Immature natural killer cell (primary cell): ENCODE measurements around the gene SRPK3. TPM values are rescaled to one million over a fixed set of nuclear protein-coding genes. Genes with fewer than 3 reads are reported as not detected.
A peak's percentile ranks its signal among the peaks of the same experiment; 100 is the strongest.

Source experiments
- DNase-seq, 3 donors: peaks; one replicate each; pipeline ENCODE4 v3.0.0; 2022; ENCODE audit warnings: mixed read lengths in 1 of 3
- H3K27ac Mint-ChIP-seq, 6 donors: one replicate each; pipeline ENCODE4 v1.8.0; 2020; ENCODE audit warnings: mixed read lengths in 6 of 6, mild to moderate bottlenecking in 5 of 6, inconsistent platforms in 4 of 6, moderate library complexity in 3 of 6
- H3K27me3 Mint-ChIP-seq, 3 donors: one replicate each; pipeline ENCODE4 v1.8.0; 2020 to 2021; ENCODE audit warnings: low read depth in 3 of 3, mild to moderate bottlenecking in 3 of 3, mixed read lengths in 3 of 3, moderate library complexity in 3 of 3, inconsistent platforms in 1 of 3
- H3K36me3 Mint-ChIP-seq, 3 donors: one replicate each; pipeline ENCODE4 v1.8.0; 2020; ENCODE audit warnings: mixed read lengths in 3 of 3, inconsistent platforms in 2 of 3, mild to moderate bottlenecking in 2 of 3
- H3K4me1 Mint-ChIP-seq, 2 donors: one replicate each; pipeline ENCODE4 v1.8.0; 2020; ENCODE audit warnings: inconsistent platforms in 2 of 2, mild to moderate bottlenecking in 2 of 2, mixed read lengths in 2 of 2, moderate library complexity in 1 of 2
- H3K4me3 Mint-ChIP-seq, 5 donors: one replicate each; pipeline ENCODE4 v1.8.0; 2020; ENCODE audit warnings: mild to moderate bottlenecking in 5 of 5, mixed read lengths in 5 of 5, inconsistent platforms in 3 of 5, moderate library complexity in 3 of 5
- H3K9me3 Mint-ChIP-seq, 6 donors: one replicate each; pipeline ENCODE4 v1.8.0; 2020; ENCODE audit warnings: mild to moderate bottlenecking in 6 of 6, mixed read lengths in 6 of 6, inconsistent platforms in 4 of 6, moderate library complexity in 3 of 6
- polyA plus RNA-seq, 3 donors: library from polyadenylated mRNA; unstranded; fragments of 300-500 nt; fragmentation: Illumina TruSeq; gene quantifications; one replicate each; pipeline ENCODE4 v1.2.3, GENCODE V29; 2021

Gene SRPK3
- polyA plus RNA-seq, 3 donors from 2014 or later: not detected

DNA sequence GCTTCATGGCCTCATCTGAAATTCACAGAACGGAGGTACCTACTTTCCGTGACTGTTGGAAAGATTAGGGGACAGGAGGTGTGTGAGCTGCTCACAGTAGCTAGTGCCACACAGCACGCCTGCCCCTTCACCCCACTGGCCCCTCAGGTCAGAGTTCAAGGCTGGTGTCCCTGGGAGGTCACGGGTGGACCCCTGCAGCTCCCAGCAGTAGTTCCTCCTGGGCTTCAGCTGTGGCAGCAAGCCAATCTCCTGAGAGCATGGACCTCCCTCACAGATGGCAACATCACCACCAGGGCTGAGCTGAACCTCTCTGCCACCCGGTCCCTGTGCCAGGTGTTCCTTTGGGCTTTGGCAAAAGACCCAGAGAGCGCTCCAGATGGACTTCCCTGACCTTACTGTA, 11.5 kb downstream of the SRPK3 start:
- H3K36me3 Mint-ChIP-seq: no peaks in the 10 kb centered on the region
- H3K27me3 Mint-ChIP-seq: peaks cover 4 to 9% (median 7%) of the 10 kb centered on the region in 3 donors
- no peak overlapping the region for H3K27ac Mint-ChIP-seq
- peak overlapping the region in 3 of 5 donors; percentile 87 to 92 (median 89) for H3K4me3 Mint-ChIP-seq
- no peaks in the 10 kb centered on the region for H3K9me3 Mint-ChIP-seq
- no peak for DNase-seq
- peaks cover 22 to 28% of the 10 kb centered on the region in 2 donors for H3K4me1 Mint-ChIP-seq

DNA sequence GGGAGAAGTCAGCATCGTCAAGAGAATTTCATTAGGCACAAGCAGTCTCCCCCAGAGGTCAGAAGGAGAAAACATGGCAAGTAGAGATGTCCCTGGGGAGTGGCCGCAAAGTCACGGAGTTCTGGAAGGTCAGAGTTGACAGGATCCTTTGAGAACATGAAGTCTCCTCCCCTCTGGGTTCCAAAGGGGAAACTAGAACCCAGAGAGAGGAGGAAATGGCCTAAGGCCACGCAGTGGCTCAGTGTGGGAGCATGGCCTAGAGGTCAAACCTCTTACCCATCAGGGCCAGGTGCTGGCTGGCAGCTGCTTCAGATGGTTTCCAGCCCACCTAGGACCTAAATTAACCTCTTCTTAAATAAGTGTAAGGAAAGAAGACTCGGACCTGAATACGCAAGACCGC, 12.4 kb downstream of the SRPK3 start:
- Mint-ChIP-seq H3K4me3 (peak overlapping the region; percentile 87 to 92 (median 89)), H3K27ac (peak overlapping the region; percentile 44 to 94 (median 84)), H3K9me3 (no peaks in the 10 kb centered on the region), H3K4me1 (peaks cover 22 to 28% of the 10 kb centered on the region in 2 donors), H3K36me3 (no peaks in the 10 kb centered on the region), H3K27me3 (peaks cover 4 to 9% (median 7%) of the 10 kb centered on the region in 3 donors)
- no peak for DNase-seq

DNA sequence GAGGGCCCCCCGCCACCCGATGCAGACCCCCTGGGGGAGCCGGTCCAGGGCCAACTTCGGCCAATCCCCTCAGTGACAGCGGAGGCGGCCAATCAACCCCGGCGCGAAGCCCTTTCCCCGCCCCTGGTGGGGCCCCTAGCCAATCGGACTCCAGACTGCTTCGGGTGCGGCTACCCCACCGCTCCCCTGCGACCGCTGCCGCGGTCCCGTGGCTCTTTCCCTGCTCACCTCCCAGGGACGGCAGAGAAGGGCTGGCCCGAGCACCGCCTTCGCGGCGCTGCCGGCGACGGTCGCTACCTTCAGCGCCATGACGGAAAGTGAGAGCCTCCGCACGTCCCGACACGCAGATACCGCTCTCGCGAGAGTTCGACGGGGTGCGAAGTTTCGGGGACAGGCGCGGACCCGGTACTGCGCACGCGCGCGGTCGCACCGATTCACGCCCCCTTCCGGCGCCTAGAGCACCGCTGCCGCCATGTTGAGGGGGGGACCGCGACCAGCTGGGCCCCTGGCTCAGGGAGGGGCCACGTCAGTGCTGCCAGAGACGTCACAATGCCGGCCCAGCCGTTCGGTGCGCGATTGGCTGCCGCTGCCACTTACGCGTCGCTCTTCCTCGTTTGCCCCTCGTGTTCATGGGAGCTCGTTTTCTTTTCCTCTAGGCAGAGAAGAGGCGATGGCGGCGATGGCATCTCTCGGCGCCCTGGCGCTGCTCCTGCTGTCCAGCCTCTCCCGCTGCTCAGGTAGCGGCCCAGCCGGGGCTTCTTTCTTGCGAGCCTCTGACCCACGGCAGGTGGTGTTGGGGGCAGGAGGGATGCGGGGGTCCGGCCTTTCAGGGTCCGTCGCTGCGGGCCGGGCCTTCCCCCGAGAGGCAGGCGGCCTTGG, 13.4 kb downstream of the SRPK3 start, which contains the start of the genes IDH3G and SSR4:
IDH3G (minus strand) TSS at position 358 of the 879 bp plus-strand sequence; CDS start at position 309, 49 bp downstream.
SSR4 (plus strand) TSS at position 651 of the 879 bp plus-strand sequence; CDS start at position 671, 20 bp downstream.
- Mint-ChIP-seq H3K9me3 (no peaks in the 10 kb centered on the region), H3K4me1 (peaks cover 22 to 28% of the 10 kb centered on the region in 2 donors), H3K4me3 (peak within 1 kb of the TSS; percentile 87 to 92 (median 89))

DNA sequence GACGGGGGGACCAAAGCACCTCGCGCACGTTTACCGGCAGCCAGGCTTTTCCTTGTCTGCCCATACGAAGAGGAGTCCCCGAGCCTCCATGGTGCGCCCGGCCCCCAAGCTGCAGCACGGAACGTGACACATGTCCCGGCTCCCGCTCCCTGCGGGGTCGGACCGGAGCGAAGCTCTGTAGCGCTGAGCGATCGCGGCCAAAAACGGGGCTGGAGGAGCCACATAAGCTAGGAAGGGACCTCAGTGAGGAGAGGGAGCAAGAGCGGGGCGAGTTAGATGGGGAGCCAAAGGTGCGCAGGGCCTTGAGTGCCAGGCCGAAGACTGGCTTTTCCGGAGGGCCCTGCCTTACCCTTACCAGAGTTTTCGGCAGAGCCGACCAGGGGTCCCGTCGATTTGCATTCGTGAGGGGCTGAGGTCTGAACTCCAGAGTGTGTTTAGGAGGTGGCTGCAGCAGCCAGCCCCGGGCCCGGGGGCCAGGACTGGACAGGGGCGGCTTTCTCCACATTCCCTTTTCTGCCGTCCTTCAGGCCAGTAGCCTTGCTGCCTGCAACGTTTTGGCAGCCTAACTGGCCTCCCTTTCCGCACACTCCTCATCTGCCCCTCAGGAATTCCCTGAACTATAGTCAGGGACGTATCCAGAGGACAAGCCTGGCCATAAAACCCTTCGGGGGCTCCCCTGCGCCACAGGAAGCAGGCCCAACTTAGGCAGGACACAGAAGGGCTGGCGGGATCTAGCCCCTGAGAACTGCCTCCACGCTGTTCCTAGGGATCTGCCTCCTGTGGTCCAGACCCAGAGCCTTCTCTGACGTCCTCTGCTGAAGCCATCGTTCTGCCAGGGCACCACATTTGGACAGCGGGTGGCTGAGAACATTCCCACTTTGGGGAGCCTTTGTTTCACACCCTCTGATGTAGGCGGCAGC, 14.3 kb downstream of the SRPK3 start:
- DNase-seq: no peak
- Mint-ChIP-seq H3K4me3 (peak overlapping the region; percentile 87 to 92 (median 89)), H3K27me3 (peaks cover 4 to 7% (median 7%) of the 10 kb centered on the region in 3 donors), H3K4me1 (peaks cover 22 to 28% of the 10 kb centered on the region in 2 donors), H3K36me3 (no peaks in the 10 kb centered on the region), H3K9me3 (no peaks in the 10 kb centered on the region), H3K27ac (peak overlapping the region; percentile 81 to 91 (median 87))

More for the DNA sequence above, 13.4 kb downstream of the SRPK3 start, which contains the start of the genes IDH3G and SSR4:
- DNase-seq: peak; percentile 93 to 96 (median 96)
- Mint-ChIP-seq H3K27me3 (peaks cover 4 to 9% (median 7%) of the 10 kb centered on the region in 3 donors), H3K36me3 (no peaks in the 10 kb centered on the region), H3K27ac (peak within 1 kb of the TSS; percentile 81 to 94 (median 90))

DNA sequence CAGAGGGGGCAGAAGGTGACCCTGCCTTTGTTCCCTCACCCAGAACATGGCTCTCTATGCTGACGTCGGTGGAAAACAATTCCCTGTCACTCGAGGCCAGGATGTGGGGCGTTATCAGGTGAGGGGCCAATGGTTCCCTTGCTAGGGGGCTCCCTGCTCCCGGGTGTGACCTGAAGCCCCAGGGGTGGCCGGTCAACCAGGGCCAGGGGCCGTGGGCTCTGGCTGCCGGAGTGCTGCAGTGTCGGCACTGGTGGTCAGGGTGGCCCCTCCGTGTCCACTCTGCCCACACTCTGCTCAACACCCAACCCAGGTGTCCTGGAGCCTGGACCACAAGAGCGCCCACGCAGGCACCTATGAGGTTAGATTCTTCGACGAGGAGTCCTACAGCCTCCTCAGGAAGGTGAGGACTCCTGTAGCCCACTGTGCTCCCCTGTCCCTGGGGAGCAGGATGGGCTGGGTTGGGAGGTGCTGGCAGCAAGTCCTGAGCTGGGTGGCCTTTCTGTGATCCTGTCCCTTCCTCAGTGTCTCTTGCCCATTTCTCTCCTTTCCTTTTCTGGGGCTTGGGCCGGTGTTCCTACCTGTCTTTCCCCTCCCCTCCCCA, 16.7 kb downstream of the SRPK3 start:
- Mint-ChIP-seq H3K27me3 (peaks cover 4 to 8% (median 7%) of the 10 kb centered on the region in 3 donors), H3K36me3 (no peaks in the 10 kb centered on the region), H3K9me3 (no peaks in the 10 kb centered on the region), H3K4me1 (peaks cover 22 to 27% of the 10 kb centered on the region in 2 donors), H3K4me3 (no peak overlapping the region), H3K27ac (no peak overlapping the region)
- no peak for DNase-seq

DNA sequence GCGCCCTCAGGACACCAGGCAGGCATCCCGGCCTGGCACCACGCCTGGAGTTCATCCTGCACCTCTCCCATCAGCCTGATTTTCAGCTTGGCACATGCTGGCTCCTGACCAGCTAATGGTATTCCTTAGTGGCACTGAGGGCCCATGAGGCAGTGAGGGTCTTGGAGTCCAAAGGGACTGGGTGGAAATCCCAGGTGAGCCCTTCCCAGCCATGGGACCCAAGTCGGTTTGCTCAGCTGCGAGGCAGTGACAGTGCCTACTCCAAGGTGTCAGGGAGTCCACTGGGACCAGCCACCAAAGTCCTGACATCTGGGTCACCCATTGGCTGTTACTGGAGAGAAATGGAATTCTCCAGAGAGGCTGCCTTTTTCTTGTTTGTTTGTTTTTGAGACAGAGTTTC, 18.5 kb downstream of the SRPK3 start:
- H3K27me3 Mint-ChIP-seq: peaks cover 1 to 4% (median 1%) of the 10 kb centered on the region in 3 donors
- no peaks in the 10 kb centered on the region for H3K36me3 Mint-ChIP-seq
- no peak for DNase-seq
- no peak overlapping the region for H3K27ac Mint-ChIP-seq
- H3K9me3 Mint-ChIP-seq: no peaks in the 10 kb centered on the region
- H3K4me3 Mint-ChIP-seq: no peak overlapping the region
- H3K4me1 Mint-ChIP-seq: peaks cover 12 to 18% of the 10 kb centered on the region in 2 donors

DNA sequence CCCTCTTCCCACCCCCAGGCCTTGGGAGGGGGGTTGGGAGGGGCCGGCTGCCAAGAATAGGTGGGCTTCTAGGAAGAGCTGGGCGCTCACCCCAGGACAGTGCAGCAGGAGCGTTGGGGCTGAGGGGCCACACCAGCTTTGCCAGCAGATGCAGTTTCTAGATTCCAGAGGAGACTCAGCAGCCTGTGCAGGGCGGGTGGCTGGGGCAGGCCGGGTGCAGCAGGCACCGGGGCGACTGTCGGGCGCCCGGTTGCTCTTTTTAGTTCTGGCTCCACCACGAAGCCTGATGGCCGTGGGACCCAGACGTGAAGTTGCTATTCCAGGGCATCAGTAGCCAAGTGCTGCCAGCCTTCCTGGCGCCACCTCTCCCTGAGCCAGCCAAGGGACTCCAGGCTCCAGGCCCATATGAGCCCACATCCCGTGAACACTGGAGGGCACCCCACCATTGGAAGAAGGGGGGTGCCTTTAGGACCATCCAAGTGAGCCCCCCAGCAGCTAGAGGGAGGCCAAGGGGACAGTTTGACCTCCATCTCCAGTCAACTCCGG, 19.4 kb downstream of the SRPK3 start:
- Mint-ChIP-seq H3K27ac (no peak overlapping the region), H3K27me3 (peaks cover 0 to 2% (median 0%) of the 10 kb centered on the region in 3 donors), H3K36me3 (no peaks in the 10 kb centered on the region), H3K9me3 (no peaks in the 10 kb centered on the region), H3K4me1 (peaks cover 12 to 16% of the 10 kb centered on the region in 2 donors), H3K4me3 (no peak overlapping the region)
- DNase-seq: no peak

DNA sequence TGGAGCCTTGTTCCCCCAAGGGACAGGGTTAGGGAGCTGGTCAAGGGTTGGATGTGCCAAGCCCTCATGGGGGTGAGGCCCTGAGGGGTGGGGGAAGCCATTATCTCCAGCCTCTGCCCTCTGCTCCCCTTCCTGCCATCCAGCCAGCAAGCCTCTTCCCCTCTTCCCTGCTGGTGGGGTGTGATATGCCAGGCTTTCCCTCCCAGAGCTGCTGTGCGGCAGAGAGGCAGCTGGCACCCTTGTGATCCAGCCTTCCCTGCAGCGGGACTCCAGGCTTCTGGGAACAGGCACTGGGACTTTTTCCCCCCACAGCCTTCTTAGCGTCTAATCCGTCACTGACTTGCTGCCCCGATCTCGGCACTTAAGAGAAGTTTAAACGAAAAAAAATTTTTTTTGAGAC, 19.9 kb downstream of the SRPK3 start:
- Mint-ChIP-seq H3K36me3 (no peaks in the 10 kb centered on the region), H3K27me3 (peaks cover 0 to 2% (median 0%) of the 10 kb centered on the region in 3 donors), H3K4me1 (peaks cover 11% of the 10 kb centered on the region in 2 donors), H3K4me3 (no peak overlapping the region), H3K9me3 (peaks cover 0 to 2% (median 0%) of the 10 kb centered on the region in 6 donors), H3K27ac (no peak overlapping the region)
- DNase-seq: no peak

DNA sequence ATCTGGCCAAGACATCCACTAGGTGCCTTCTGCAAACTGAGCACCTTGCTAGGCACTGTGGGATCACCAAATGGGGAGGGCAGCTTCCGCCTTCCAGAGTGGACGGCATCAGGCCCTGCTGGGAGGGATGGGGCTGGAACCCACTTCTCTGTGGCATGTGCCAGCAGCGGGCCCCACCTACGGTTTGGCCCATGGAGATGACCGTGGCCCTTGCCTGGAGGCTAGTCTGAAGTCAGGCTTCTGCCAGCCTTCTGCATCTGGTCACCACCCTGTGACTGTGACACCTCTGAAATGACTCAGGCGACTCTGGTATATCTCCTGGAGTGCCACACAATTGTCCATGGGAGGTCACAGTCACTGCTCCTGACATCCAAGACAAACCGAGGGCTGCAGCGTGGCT, 20.8 kb downstream of the SRPK3 start:
- Mint-ChIP-seq H3K4me1 (peaks cover 1 to 2% of the 10 kb centered on the region in 2 donors), H3K27me3 (peaks cover 0 to 2% (median 0%) of the 10 kb centered on the region in 3 donors), H3K9me3 (peaks cover 0 to 2% (median 0%) of the 10 kb centered on the region in 6 donors), H3K27ac (peak overlapping the region in 2 of 6 donors; percentile 18 to 34), H3K36me3 (no peaks in the 10 kb centered on the region), H3K4me3 (no peak overlapping the region)
- no peak for DNase-seq

DNA sequence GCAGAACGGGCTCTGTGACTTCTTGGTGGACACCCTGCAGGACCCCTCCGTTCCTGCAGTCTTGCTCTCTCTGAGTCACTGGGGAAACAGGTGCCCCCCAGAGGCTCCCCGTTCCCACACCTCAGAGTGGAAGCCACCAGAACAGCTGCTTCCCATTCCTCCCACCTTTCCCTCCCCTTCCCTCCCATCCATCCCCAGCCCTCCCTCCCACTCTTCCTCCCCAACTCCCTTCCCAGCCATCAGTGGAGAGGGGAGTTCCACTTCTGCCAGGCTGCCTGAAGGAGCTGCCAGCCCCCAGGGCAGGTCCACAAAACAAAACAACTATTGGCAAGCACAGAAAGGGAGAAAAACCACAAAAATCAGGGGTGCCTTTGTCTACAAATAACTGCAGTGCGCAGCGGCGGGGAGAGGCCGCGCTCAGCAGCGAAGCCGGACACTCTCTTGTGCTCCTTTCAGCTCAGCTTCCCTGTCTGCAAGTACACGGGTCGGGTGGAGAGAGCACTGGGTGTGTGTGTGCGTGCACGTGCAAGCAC, 21.7 kb downstream of the SRPK3 start:
- H3K27ac Mint-ChIP-seq: peak overlapping the region in 1 of 6 donors; percentile 67
- H3K36me3 Mint-ChIP-seq: no peaks in the 10 kb centered on the region
- no peaks in the 10 kb centered on the region for H3K4me1 Mint-ChIP-seq
- no peak overlapping the region for H3K4me3 Mint-ChIP-seq
- peaks cover 0 to 2% (median 0%) of the 10 kb centered on the region in 6 donors for H3K9me3 Mint-ChIP-seq
- no peak for DNase-seq
- H3K27me3 Mint-ChIP-seq: peaks cover 0 to 2% (median 0%) of the 10 kb centered on the region in 3 donors

DNA sequence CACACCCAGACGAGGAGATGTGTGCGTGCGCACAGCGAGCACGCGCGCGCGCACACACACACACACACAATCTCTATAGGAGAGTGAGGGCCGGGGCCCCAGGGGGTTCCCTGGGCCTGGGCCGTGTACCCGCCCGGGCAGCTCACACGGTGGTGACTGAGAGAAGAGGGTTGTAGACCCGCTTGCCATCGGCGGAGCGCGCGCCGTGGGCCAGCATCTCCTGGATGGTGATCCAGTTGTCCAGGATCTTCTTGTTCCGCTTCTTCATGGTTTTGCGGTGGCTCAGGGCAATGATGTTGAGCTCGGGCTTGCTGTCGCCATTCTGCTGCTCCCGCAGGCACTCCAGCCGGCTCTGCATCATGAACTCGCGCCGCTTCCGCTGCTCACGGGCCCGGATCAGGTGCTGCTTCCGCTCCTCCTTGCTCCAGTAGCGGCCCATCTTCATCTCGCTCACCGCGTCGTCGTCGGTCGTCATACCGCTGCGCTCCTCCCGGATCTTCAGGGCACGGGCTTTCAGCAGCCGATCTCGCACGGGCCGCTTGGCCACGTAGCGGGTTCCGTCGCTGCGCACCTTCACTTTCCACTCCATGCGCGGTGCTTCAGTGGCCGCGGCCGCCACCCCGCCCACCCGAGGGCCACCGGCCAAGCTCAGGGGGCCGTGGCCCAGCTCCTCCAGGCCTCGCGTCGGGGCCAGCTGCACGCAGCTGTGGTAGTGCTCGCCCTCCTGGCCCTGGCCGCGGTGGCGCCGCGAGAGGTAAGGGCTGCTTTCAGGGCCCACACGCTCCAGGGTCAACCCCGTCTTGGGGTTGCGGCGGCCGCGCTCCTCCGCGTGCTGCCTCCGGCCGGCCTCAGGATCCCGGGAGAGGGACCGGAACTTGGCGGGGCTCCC, 22.6 kb downstream of the SRPK3 start:
- Mint-ChIP-seq H3K27me3 (peaks cover 0 to 2% (median 0%) of the 10 kb centered on the region in 3 donors), H3K4me1 (no peaks in the 10 kb centered on the region), H3K27ac (peak overlapping the region in 1 of 6 donors; percentile 67), H3K9me3 (peaks cover 0 to 2% (median 0%) of the 10 kb centered on the region in 6 donors), H3K4me3 (no peak overlapping the region), H3K36me3 (no peaks in the 10 kb centered on the region)
- no peak for DNase-seq

DNA sequence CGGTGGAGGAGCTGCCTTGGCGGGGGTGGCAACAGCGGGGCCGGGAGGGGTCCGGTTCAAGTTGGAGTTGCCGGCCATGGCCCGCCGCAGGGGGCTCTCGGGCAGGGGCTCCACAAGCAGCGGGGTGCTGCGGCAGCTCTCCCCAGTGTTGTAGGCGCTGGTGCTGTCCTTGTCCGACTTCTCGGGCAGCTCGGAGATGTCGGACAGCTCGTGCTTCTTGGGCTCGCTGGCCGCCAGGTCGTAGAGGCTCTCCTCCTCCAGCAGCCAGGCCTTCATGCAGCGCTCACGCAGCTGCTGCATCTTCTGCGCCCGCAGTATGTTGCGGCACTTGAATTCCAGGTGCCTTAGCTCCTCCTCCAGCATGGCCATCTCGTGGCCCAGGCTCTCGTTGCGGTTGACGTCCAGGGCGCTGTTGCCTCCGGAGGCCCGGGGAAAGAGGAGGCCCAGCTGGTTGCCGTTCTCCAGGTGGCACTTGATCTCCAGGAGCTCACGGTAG, 23.3 kb downstream of the SRPK3 start:
- Mint-ChIP-seq H3K4me1 (peaks cover 0 to 4% of the 10 kb centered on the region in 2 donors), H3K36me3 (no peaks in the 10 kb centered on the region), H3K27ac (no peak overlapping the region), H3K9me3 (peaks cover 0 to 2% (median 0%) of the 10 kb centered on the region in 6 donors), H3K27me3 (peaks cover 0 to 2% (median 0%) of the 10 kb centered on the region in 3 donors), H3K4me3 (no peak overlapping the region)
- no peak for DNase-seq
